OCI-LY3 (cell line): ENCODE results near the gene PLD4.

Experiments
- H2AFZ ChIP-seq: fragments of 200-600, 300-600 bp; shearing (Covaris generic); 2 replicates; pipeline ENCODE4 v1.6.0; 2014; ENCODE audit warnings: antibody characterized with exemption, low read depth, low read length
- H3K27ac ChIP-seq: fragments of 200-600, 300-600 bp; sonication (generic); 2 replicates; pipeline ENCODE4 v1.5.1; 2014; ENCODE audit warnings: mild to moderate bottlenecking, low read length, moderate library complexity, mixed read lengths
- H3K27me3 ChIP-seq: fragments of 200-600, 300-600 bp; sonication (generic); 2 replicates; pipeline ENCODE4 v1.6.1; 2014; ENCODE audit warnings: low read depth, low read length, mixed read lengths
- H3K36me3 ChIP-seq: fragments of 200-600, 300-600 bp; sonication (generic); replicated peaks from 2 replicates; pipeline ENCODE3; 2014; ENCODE audit warnings: low read depth, low read length, mixed read lengths
- H3K4me1 ChIP-seq: fragments of 300-600, 200-600 bp; sonication (generic); 2 replicates; pipeline ENCODE4 v1.6.1; 2014; ENCODE audit warnings: low read length, mixed read lengths
- H3K4me2 ChIP-seq: fragments of 200-600, 300-600 bp; sonication (generic); 2 replicates; pipeline ENCODE4 v1.6.1; 2014; ENCODE audit warnings: low read length, mixed read lengths
- H3K4me3 ChIP-seq: fragments of 300-600, 200-600 bp; sonication (generic); 2 replicates; pipeline ENCODE4 v1.5.1; 2014; ENCODE audit warnings: antibody characterized with exemption, mild to moderate bottlenecking, low read length, moderate library complexity
- H3K79me2 ChIP-seq: fragments of 300-600, 200-600 bp; shearing (Covaris generic); 2 replicates; pipeline ENCODE4 v1.6.1; 2014; ENCODE audit warnings: mild to moderate bottlenecking, low read length, mixed read lengths
- H3K9ac ChIP-seq: fragments of 300-600, 200-600 bp; shearing (Covaris generic); 2 replicates; pipeline ENCODE4 v1.6.0; 2014; ENCODE audit warnings: mild to moderate bottlenecking, low read length, moderate library complexity
- H3K9me3 ChIP-seq: fragments of 200-600, 300-600 bp; shearing (Covaris generic); 2 replicates; pipeline ENCODE4 v1.6.1; 2014; ENCODE audit warnings: low read length, mixed read lengths; ENCODE audit not compliant: insufficient read depth
- H4K20me1 ChIP-seq: fragments of 200-600, 300-600 bp; sonication (generic); 2 replicates; pipeline ENCODE4 v1.6.1; 2016; ENCODE audit warnings: low read length, mixed read lengths; ENCODE audit not compliant: insufficient read depth
- EZH2phosphoT487 ChIP-seq: fragments of 200-600 bp; shearing (Covaris generic); IDR thresholded peaks from 2 replicates; pipeline ENCODE4 v1.6.1; 2018; ENCODE audit warnings: antibody characterized with exemption, mixed run types, low read depth
- TF ChIP-seq, protein P1 (sequence below): fragments of 200-600, 300-600 bp; sonication (generic); IDR thresholded peaks from 2 replicates; pipeline ENCODE4 v1.5.1; 2014; ENCODE audit warnings: antibody characterized with exemption, low read length, low read depth

The PLD4 gene

DNA sequence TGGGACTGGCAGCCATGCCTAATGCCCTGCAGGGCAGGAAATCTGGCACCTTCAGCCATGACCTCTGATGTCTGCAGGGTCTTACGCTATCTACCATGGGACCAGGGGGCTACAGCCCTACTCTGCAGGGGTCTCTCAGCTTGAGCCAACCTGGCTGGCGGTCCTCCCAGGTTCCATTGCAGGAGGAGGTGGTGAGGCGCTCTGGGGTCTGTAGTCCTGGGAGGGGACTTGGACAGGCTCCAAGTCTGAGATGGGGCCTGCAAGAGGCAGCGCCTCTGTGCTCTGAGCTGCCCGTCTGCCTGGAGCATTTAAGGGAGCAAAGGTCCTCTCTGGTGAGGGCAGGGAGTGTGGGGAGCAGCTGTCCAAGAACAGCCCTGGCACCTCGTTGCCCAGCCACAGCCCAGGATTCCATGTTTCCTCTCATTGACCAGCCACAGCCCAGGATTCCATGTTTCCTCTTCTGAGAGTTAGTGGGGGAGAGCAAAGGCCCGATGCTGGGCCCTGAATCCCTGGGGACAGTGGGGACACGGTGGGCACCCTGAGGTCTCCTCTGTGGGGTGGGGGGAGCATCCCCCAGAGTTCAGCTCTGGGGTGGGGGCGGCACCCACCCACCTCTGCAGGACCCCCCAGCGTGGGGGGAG, 655 bp downstream of the PLD4 start:
- H3K9ac ChIP-seq = peak overlapping the region; percentile 98
- H2AFZ ChIP-seq = no peak overlapping the region
- TF ChIP-seq, protein P1, sequence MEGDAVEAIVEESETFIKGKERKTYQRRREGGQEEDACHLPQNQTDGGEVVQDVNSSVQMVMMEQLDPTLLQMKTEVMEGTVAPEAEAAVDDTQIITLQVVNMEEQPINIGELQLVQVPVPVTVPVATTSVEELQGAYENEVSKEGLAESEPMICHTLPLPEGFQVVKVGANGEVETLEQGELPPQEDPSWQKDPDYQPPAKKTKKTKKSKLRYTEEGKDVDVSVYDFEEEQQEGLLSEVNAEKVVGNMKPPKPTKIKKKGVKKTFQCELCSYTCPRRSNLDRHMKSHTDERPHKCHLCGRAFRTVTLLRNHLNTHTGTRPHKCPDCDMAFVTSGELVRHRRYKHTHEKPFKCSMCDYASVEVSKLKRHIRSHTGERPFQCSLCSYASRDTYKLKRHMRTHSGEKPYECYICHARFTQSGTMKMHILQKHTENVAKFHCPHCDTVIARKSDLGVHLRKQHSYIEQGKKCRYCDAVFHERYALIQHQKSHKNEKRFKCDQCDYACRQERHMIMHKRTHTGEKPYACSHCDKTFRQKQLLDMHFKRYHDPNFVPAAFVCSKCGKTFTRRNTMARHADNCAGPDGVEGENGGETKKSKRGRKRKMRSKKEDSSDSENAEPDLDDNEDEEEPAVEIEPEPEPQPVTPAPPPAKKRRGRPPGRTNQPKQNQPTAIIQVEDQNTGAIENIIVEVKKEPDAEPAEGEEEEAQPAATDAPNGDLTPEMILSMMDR = no peak
- TF ChIP-seq EZH2phosphoT487 = no peak
- H3K27ac ChIP-seq = peak overlapping the region; percentile 86
- H3K4me1 ChIP-seq = peaks cover 62% of the 10 kb centered on the region
- peak overlapping the region; percentile 80 for H3K4me3 ChIP-seq
- peaks cover 63% of the 10 kb centered on the region for H3K36me3 ChIP-seq
- peaks cover 29% of the 10 kb centered on the region for H4K20me1 ChIP-seq
- H3K27me3 ChIP-seq = no peaks in the 10 kb centered on the region
- peaks cover 59% of the 10 kb centered on the region for H3K79me2 ChIP-seq
- peak overlapping the region; percentile 89 for H3K4me2 ChIP-seq
- peaks cover 20% of the 10 kb centered on the region; the same call in 1 of the 2 replicates for H3K9me3 ChIP-seq

DNA sequence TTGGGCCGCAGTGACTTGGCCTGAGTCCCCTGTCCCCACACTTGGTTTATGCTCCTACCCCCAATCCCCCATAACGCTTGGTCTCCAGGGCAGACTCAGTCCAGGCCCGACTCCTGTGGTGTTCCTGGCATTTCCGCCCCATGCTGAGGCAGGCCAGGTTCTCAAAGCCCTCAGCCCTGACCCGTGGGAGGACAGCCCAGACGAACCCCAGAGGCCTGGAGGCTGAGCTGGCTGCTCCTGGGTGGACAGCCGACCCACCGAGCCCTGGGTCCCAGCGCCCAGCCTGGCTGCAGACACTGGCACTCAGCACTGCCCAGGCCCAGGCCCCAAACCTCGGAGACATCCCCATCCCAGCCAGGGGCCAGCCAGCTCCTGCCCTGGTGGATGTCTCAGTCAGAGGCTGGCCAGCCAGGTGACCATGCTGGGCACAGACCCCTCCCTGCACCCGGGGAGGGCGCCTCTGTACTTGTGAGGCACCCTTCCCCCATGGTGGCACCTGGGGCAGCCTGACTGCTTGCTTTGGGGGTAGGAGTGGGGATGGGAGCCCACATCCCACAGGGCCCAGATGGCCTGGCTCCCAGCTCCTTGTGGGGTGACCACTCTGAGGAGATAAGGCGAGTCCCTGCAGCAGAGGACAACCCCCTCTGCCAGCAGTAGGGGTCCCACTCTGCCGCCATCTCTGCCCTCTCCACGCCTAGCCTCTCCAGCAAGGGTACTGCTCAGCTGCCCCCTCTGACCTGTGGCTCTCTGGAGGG, 1.4 kb downstream of the PLD4 start:
- H4K20me1 ChIP-seq = peaks cover 36% of the 10 kb centered on the region
- peak overlapping the region; percentile 86 for H3K27ac ChIP-seq
- H3K4me2 ChIP-seq = peak overlapping the region; percentile 89
- no peak overlapping the region for H2AFZ ChIP-seq
- no peak for TF ChIP-seq EZH2phosphoT487
- TF ChIP-seq, protein P1 = no peak
- H3K27me3 ChIP-seq = no peaks in the 10 kb centered on the region
- peak overlapping the region; percentile 80 for H3K4me3 ChIP-seq
- peaks cover 14% of the 10 kb centered on the region; the same call in 1 of the 2 replicates for H3K9me3 ChIP-seq
- peaks cover 59% of the 10 kb centered on the region for H3K79me2 ChIP-seq
- H3K9ac ChIP-seq = peak overlapping the region; percentile 98
- peaks cover 55% of the 10 kb centered on the region for H3K4me1 ChIP-seq
- H3K36me3 ChIP-seq = peaks cover 66% of the 10 kb centered on the region

- Histone ChIP-seq H3K27ac (peak overlapping the region; percentile 86), H3K36me3 (peaks cover 65% of the 10 kb centered on the region), H3K79me2 (peaks cover 59% of the 10 kb centered on the region), H2AFZ (no peak overlapping the region), H3K27me3 (no peaks in the 10 kb centered on the region), H3K4me2 (peak overlapping the region; percentile 89), H3K4me3 (peak overlapping the region; percentile 80), H3K9ac (peak overlapping the region; percentile 98), H3K4me1 (peaks cover 54% of the 10 kb centered on the region), H3K9me3 (peaks cover 8% of the 10 kb centered on the region; the same call in 1 of the 2 replicates), H4K20me1 (peaks cover 37% of the 10 kb centered on the region)
- no peak for TF ChIP-seq EZH2phosphoT487
- TF ChIP-seq, protein P1 = no peak
These were observed 2.1 kb downstream of the PLD4 start for GRCh38 chr14:104926619-104927431.

GRCh38 chr14:104927432-104927816, 2.7 kb downstream of the PLD4 start:
- TF ChIP-seq, protein P1 = no peak
- TF ChIP-seq EZH2phosphoT487 = no peak
- no peak overlapping the region for H2AFZ ChIP-seq
- H4K20me1 ChIP-seq = peaks cover 37% of the 10 kb centered on the region
- H3K27me3 ChIP-seq = no peaks in the 10 kb centered on the region
- H3K4me2 ChIP-seq = peak overlapping the region; percentile 89
- peak overlapping the region; percentile 98 for H3K9ac ChIP-seq
- peaks cover 71% of the 10 kb centered on the region for H3K36me3 ChIP-seq
- peak overlapping the region; percentile 80 for H3K4me3 ChIP-seq
- H3K4me1 ChIP-seq = peaks cover 54% of the 10 kb centered on the region
- peak overlapping the region; percentile 86 for H3K27ac ChIP-seq
- H3K79me2 ChIP-seq = peaks cover 59% of the 10 kb centered on the region
- H3K9me3 ChIP-seq = peaks cover 8% of the 10 kb centered on the region; the same call in 1 of the 2 replicates
